ENCODE measurements around the gene MDFI.

The MDFI gene

DNA sequence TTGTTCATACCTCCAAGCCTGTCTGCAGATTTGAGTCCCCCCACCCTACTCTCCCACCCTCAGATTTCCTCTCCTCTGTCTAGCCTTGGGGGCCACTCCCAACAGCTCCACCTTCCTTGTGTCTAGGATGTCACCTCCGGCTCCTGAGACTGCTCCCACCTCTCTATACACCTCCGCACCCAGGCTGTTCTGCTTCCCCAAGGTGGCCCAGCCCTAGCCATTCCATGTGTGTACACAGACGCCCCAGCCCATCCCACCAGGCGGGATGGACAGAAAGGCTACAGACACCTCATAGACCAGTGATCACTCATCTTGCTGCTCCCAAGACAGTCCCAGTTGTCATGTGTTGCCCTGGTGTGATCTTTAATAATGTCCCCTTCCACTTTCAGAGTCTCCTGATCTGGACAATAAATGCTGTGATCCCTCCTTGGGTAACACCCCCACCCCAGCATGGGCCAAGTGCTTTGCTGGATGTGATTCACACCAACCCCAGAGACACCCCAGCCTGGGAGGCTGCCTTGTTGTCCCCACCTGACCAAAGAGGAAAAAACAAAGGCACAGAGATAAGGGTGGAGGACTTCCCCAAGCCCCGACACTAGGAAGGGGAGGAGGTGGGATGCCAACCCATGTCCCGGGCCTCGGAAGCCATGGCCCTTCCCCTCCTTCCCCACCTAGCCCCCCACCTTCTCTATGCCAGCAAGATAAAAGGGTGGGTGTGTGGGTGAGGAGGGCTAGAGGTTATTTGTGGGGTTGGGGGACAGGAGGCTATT lies 36.1 kb downstream of the MDFI start:
- no peak for DNase-seq

DNA sequence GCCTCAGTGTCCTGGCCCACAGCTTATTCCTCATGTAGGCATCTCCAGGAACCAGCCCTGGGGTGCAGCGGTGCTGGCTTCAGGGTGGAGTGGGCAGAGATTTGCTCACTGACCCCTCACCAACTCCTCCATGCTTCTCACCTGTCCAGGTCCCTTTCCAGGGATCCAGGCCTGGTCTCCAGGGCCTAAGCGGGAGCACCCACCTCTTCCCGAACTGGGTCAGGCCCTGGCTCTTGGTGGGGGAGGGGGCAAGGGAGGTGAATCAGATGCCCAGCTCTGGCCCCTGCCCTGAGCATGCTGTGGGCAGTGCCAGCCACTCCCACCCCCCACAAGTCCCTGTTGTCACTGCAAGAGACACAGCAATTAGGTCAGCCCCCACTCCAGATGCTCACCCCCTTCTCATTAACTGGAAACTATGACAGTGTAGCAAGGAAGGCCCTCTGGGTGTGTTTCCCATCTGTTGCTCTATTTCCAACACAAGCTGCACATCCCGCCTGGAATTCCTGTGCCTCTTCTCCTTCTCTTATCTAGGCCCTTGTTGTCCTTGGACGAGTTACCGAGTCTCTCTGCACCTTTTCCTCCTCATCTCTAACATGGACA lies 37.0 kb downstream of the MDFI start:
- DNase-seq, result peak; percentile 93

DNA sequence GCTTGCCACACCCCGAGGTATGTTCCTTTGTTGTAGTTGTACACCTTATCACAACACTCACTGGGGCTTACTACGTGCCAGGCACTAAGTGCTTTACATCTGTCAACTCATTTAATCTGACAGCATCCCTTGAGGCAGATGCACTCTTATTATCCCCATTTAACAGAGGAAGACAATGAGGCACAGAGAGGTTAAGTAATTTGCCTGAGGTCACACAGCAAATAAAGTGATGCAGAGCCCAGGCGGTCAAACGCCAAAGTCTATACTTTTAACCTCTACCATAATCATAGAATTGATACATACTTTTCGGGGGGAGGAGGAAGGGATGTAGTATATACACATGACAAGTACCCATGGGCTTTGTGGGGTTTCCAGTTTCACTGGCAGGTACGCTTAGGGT lies 37.7 kb downstream of the MDFI start:
- DNase-seq, result peak; percentile 66

- no peak for DNase-seq
Observed at GRCh38 chr6:41676431-41676830, 38.2 kb downstream of the MDFI start.

- DNase-seq, result no peak
Observed at GRCh38 chr6:41677124-41677921, 39.1 kb downstream of the MDFI start.

GRCh38 chr6:41678511-41679084 lies 40.3 kb downstream of the MDFI start:
- peak; percentile 20 for DNase-seq

DNA sequence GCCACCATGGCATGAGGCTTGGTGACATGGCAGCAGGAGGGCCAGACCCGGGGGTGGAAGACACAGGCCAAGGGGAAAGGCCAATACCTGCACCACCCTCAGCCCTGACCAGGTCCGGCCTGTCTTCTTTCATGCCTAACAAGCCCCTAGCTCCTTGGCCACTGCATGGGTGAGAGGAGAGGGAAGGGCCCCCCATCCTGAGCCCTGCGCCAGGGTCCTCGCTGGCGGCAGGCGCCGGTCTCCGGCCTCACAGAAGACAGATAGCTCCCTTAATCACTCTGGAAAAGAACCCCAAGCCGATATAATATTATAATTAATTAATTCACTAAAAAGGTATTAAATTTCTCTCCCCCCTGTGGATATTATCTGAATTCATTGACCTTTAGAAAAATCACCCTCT lies 41.4 kb downstream of the MDFI start:
- no peak for DNase-seq

DNA sequence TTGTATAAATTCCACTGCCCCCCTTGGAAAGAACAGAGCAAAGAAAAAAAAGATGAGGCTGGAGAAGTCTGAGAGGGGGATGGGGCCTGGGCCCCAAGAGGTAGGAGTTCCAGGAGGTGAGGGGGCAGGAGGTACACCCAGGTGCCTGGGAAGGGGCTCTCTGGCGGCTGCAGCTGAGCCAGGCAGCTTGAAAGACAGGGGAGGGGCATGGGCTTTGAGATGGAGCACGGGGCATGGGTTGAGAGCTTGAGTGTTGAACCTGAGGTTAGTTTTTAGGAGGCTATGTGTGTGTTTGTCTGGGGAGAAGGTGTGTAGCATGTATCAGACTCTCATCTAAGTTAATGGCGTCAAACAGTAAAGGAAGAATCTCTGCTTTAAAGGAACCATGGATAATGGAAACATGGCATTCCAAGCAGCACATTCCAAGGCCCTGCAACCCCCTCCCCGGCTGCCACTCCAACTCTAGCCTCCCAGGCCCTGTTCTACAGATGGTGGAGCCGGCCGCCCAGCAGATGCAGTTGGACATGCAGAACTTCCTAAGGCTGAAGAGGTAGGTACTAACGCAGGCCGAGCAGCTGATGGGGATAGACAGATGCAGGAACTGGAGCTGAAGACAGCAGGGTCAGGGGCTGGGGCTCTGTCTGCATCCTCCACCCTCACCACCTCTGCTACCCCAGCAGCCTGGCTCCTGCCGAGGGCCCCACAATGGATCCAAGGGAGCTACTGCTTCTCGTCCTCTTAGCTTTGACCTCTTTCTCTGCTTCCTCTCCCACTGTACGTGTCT lies 42.1 kb downstream of the MDFI start:
- DNase-seq, result no peak

GRCh38 chr6:41682056-41682477 lies 43.8 kb downstream of the MDFI start:
- DNase-seq, result peak; percentile 65

GRCh38 chr6:41682497-41683272 lies 44.4 kb downstream of the MDFI start:
- DNase-seq, result no peak

- DNase-seq, result no peak
Observed at GRCh38 chr6:41683273-41683522, 44.9 kb downstream of the MDFI start.

DNA sequence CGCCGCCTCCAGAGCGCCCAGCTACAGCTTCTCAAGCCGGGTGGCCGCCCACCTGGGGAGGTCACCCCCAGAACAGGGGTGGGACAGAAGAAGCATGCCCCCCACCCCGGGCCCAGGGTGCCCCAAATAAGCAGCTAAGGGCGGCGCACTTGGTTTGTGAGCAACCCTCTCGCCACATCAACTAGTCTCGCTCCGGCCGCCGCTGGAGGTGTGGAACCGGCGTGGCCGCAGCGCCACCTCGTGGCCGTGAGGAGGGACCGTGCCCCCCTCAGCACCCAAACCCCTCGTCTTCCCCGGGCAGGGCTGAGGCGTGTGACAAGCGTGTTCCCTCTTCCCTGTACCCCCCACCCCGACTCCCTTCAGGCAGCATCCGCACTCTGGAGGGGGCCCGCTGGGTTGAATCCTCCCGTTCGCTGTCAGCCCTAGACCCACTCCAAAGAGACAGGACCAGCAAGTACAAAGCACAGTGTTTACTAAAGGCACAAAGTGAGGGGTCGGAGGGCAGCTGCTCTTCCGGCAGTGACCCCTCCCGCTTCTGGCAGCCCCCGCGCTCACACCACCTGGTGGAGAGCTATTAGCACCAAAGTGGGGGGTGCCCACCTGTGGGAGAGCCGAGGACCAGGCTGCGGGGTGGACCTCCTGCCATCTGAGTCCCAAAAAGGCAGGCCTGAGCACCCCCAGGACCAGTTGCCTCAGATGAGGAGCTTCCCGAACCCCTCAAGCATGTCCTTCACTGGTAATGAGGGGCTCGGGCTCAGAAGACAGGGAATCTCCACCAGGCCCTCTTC lies 45.4 kb downstream of the MDFI start:
- no peak for DNase-seq

GRCh38 chr6:41684311-41685180 lies 46.3 kb downstream of the MDFI start:
- no peak for DNase-seq

DNA sequence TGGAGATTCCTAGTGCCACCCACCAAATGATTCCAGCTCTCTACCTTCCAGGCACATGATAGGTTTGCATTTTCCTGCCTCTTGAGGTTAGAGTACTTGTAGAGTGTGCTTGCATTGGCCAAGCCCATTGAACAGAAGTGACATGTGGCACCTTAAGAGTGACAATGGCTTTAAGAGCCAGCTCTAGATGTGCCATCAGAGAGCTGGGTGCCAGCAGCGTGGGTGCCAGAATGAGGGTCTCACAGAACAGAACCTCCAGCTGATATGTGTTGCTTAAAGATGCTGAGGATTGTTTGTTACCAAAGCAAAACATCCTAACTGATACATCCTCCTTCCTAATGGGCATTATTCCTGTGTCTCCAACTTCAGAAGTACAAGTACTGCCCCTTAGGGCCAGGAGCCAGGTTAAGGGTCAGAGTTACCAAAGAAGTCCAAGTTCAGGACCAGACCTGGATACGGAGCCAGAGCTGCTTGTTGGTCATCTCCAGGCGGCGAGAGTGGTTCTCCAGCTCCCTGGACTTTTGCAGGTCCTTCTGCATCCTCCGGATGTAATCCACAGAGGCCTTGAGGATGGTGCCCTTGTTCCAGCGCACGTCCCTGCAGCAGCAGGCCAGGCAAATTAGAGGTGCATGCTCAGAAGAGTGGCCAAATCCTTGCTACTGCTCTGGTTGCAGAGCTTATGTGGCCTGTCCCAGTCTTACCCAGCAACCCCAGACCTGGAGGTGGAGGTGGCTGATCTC lies 47.5 kb downstream of the MDFI start:
- DNase-seq, result no peak

DNA sequence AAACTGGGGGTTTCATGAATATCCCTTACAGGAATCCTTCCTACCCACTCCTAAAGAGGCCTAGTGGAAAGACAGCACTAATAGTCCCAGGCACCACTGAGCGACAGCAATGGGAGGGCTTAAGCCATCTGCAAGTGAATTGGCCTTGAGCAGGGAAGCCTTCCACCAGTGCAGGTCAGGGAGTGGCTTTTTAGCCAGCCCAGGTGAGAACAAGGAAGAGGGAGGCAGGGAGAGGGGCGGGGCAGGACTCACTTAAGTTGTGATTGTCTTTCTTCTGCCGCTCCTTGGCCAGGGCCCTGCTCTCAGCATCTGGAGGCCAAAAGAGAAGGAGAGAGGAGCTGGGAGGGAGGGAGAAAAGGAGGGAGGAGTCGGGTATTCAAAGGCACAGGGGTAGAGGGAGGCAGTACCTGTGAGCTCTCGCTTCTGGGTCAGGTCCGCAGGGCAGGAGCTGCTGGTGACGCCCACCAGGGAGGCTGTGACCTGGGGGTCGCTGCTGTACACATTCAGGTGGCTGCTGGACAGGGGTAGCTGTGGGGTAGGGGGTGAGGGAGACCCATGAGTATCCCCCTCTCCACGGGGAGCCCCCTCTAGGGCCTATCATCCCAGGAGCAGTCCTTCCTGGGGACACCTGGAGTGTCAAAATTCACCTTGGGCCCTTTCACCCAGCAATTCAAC lies 49.4 kb downstream of the MDFI start:
- DNase-seq, result no peak

DNA sequence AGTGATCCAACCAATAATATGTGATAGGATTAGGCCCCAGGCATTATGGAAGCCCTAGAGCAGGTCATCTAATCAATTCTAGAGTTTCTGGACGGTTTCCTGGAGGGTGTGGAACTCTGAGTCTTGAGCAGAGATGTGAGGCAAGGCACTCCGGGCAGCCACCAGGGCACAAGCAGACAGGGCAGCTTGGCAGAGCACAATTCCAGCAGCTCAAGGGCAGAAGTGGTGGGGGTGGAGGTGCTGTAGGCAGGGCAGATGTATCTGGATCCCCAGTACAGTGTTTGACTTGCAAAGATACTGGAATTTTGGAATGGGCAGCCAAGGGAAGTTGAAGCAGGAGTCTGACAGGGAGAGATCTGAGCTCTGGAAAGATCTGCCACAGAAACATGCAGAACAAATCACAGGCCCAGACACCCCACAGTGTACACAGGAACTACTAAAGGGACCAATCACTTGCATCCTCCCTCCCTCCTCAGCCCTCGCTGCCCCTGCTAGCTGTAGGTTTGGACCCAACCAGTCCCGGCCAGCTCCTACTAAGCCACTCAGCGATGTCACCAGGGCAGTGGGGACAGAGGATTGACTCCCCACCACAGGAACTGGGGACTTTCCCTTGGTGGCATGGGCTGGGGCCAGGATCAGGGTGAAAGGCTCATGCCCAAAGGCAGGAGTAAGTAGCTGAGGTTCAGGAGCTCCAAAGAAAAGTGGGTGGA lies 50.1 kb downstream of the MDFI start:
- DNase-seq, result no peak

- no peak for DNase-seq
Observed at GRCh38 chr6:41689171-41690008, 51.1 kb downstream of the MDFI start.

All from NCI-H524 treated with DMSO at 0.1 percent for 48 hours (cell line).